Smooth muscle cell (in vitro differentiated cells): ENCODE measurements around the gene CACNA1E. TPM values are rescaled to one million over a fixed set of nuclear protein-coding genes. Genes with fewer than 3 reads are reported as not detected.

Experiments used
- DNase-seq: peaks from one replicate; lab custom pipeline; 2025; ENCODE audit not compliant: unreplicated experiment; lab: John Stamatoyannopoulos, UW
- H2AFZ ChIP-seq: fragments of 200-600 bp; sonication (generic); 2 replicates; pipeline ENCODE4 v1.6.0; 2016; ENCODE audit warnings: antibody characterized with exemption, low read depth, mild to moderate bottlenecking
- H3F3A ChIP-seq: fragments of 200-600 bp; sonication (generic); 2 replicates; pipeline ENCODE4 v1.6.0; 2017; ENCODE audit warnings: antibody characterized with exemption, low read depth
- H3K27ac ChIP-seq: fragments of 200-600 bp; sonication (generic); 2 replicates; pipeline ENCODE4 v1.5.1; 2016; ENCODE audit warnings: low read depth, mild to moderate bottlenecking
- H3K27me3 ChIP-seq: fragments of 200-600 bp; sonication (generic); 2 replicates; pipeline ENCODE4 v1.6.1; 2016; ENCODE audit warnings: low read depth, mild to moderate bottlenecking
- H3K36me3 ChIP-seq: fragments of 200-600 bp; sonication (generic); 2 replicates; pipeline ENCODE4 v1.5.1; 2016; ENCODE audit warnings: low read depth
- H3K4me1 ChIP-seq: fragments of 200-600 bp; sonication (generic); 2 replicates; pipeline ENCODE4 v1.5.1; 2016; ENCODE audit warnings: low read depth
- H3K4me2 ChIP-seq: fragments of 200-600 bp; sonication (generic); 2 replicates; pipeline ENCODE4 v1.6.0; 2016; ENCODE audit warnings: mild to moderate bottlenecking
- H3K4me3 ChIP-seq: fragments of 200-600 bp; sonication (generic); 2 replicates; pipeline ENCODE4 v1.5.1; 2016; ENCODE audit warnings: mild to moderate bottlenecking
- H3K79me2 ChIP-seq: fragments of 200-600 bp; sonication (generic); 2 replicates; pipeline ENCODE4 v1.6.0; 2016; ENCODE audit warnings: low read depth, mild to moderate bottlenecking
- H3K9ac ChIP-seq: fragments of 200-600 bp; sonication (generic); 2 replicates; pipeline ENCODE4 v1.6.0; 2016; ENCODE audit warnings: low read depth
- H3K9me3 ChIP-seq: fragments of 200-600 bp; sonication (generic); replicated peaks from 2 replicates; pipeline ENCODE4 v1.5.1; 2016; ENCODE audit warnings: low read depth
- H4K20me1 ChIP-seq: fragments of 200-600 bp; sonication (generic); 2 replicates; pipeline ENCODE4 v1.6.0; 2016; ENCODE audit warnings: low read depth
- CTCF ChIP-seq: fragments of 200-600 bp; sonication (generic); IDR thresholded peaks from 2 replicates; pipeline ENCODE4 v1.5.1; 2017; ENCODE audit warnings: borderline replicate concordance, mild to moderate bottlenecking, antibody characterized with exemption; ENCODE audit not compliant: insufficient read depth, poor library complexity, severe bottlenecking
- WGBS: methylation state at CpG from one replicate; pipeline ENCODE4 v1.1.7; 2016; ENCODE audit warnings: low lambda C conversion rate; 5-methylcytosine and 5-hydroxymethylcytosine counted together
- polyA plus RNA-seq: library from polyadenylated mRNA; unstranded; fragments of >200 nt; fragmentation: Nextera tagmentation; extraction: Ambion mirVana; gene quantifications from 2 replicates; pipeline ENCODE4 v1.2.1, GENCODE V29; 2016
- total RNA-seq: library from RNA; depleted of rRNA; stranded (reverse); fragments of >200 nt; gene quantifications from 2 replicates; pipeline ENCODE4 v1.2.3, GENCODE V29; 2014

Gene CACNA1E
- total and polyA plus RNA-seq, 2 experiments from 2014 or later, result not detected

- Histone ChIP-seq H3K4me3 (peak overlapping the region; percentile 54), H3K9ac (no peak overlapping the region), H3F3A (no peaks in the 10 kb centered on the region), H3K27me3 (peaks cover 89% of the 10 kb centered on the region), H3K4me1 (no peaks in the 10 kb centered on the region), H4K20me1 (no peaks in the 10 kb centered on the region), H3K79me2 (no peaks in the 10 kb centered on the region), H3K27ac (no peak overlapping the region), H3K9me3 (no peaks in the 10 kb centered on the region), H3K4me2 (peak overlapping the region; percentile 84), H2AFZ (no peak overlapping the region), H3K36me3 (no peaks in the 10 kb centered on the region)
- no peak for TF ChIP-seq CTCF
- 12% methylated on average over 33 of the region's 36 CpGs for WGBS
- no peak for DNase-seq
Measured at GRCh38 chr1:181482001-181482430, 1.3 kb upstream of the CACNA1E start.

- no peaks in the 10 kb centered on the region for H4K20me1 ChIP-seq
- H2AFZ ChIP-seq, result peak overlapping the region; percentile 62
- DNase-seq, result no peak
- H3K27ac ChIP-seq, result no peak overlapping the region
- no peak overlapping the region for H3K9ac ChIP-seq
- H3K4me3 ChIP-seq, result peak overlapping the region; percentile 54
- H3K27me3 ChIP-seq, result peaks cover 90% of the 10 kb centered on the region
- WGBS, result 2% methylated on average over 59 of the region's 62 CpGs
- H3K4me2 ChIP-seq, result peak overlapping the region; percentile 84
- no peaks in the 10 kb centered on the region for H3K9me3 ChIP-seq
- H3K79me2 ChIP-seq, result no peaks in the 10 kb centered on the region
- no peaks in the 10 kb centered on the region for H3K36me3 ChIP-seq
- no peak for TF ChIP-seq CTCF
- no peaks in the 10 kb centered on the region for H3K4me1 ChIP-seq
- H3F3A ChIP-seq, result no peaks in the 10 kb centered on the region
Measured at GRCh38 chr1:181482521-181483284, 614 bp upstream of the CACNA1E start.

- Histone ChIP-seq H3K4me1 (no peaks in the 10 kb centered on the region), H3K9ac (no peak overlapping the region), H3F3A (no peaks in the 10 kb centered on the region), H4K20me1 (no peaks in the 10 kb centered on the region), H3K4me3 (no peak overlapping the region), H2AFZ (no peak overlapping the region), H3K27ac (no peak overlapping the region), H3K27me3 (peaks cover 100% of the 10 kb centered on the region), H3K36me3 (no peaks in the 10 kb centered on the region), H3K9me3 (no peaks in the 10 kb centered on the region), H3K79me2 (no peaks in the 10 kb centered on the region), H3K4me2 (no peak overlapping the region)
- TF ChIP-seq CTCF, result no peak
- WGBS, result 89% methylated on average over 2 of the region's 2 CpGs
- no peak for DNase-seq
Measured at GRCh38 chr1:181484821-181485220, 1.5 kb downstream of the CACNA1E start.
